Fibroblast of villous mesenchyme (primary cell): Measurements from ENCODE around the gene NMT1. TPM values are rescaled to one million over a fixed set of nuclear protein-coding genes. Genes with fewer than 3 reads are reported as not detected.

Experiments used
- DNase-seq: peaks from one replicate; pipeline ENCODE4 v3.0.0-alpha.2; 2010; ENCODE audit warnings: low read depth
- H3K4me3 ChIP-seq: 2 replicates; pipeline ENCODE4 v1.5.1; 2011; ENCODE audit warnings: low read depth, mild to moderate bottlenecking, low read length
- total RNA-seq: library from RNA; depleted of rRNA; stranded (reverse); fragments of >200 nt; gene quantifications from 2 replicates; pipeline ENCODE4 v1.2.3, GENCODE V29; 2012
- TF ChIP-seq, protein P1 (sequence below): IDR thresholded peaks from 2 replicates; pipeline ENCODE4 v1.5.1; 2012; ENCODE audit warnings: low read depth, mild to moderate bottlenecking, low read length; ENCODE audit not compliant: insufficient read depth

NMT1 gene
- total RNA-seq, 1 donor, result 78.2 TPM

DNA sequence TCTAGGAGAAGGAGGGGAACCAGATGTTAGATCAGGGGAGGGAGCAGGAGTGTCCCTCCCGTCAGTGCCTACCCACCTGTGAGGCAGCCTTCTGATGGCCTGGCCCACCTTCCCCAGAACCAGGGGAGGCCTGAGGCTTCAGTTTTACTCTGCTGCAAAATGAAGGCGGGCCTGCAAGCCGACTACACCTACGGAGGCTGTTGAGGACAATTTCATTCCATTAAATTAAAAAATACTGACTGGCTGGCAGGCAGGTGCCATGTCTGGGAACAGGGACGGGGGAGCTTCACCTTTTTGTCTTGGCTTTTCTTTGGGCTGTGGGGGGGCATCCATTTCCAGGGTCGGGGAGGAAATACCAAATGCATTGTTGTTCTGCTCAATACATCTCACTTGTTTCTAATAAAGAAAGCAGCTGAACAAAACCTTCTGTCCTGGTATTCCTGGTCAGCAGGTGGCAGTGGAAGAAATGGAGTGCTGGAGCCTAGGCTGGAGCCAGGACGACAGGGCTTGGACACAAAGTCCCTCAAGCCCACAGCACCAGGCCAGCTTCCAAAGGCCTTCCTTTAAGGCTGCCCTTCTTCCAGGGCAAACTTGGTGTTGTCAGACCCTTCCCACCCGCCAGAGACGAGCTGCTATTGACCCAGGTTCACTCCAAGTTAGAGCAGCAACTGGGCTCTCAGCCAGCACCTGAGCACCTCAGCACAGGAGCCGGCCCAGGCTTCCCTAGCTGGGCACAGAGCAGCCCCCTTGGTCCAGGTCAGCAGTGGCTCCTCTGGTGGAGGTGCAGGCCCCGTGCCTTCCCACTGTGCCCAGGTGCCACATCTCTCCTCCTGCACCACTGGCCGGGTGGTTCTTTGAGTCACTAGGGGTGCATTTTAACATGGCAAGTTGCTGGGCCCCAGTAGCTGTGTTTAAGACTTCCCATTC, 47.7 kb downstream of the NMT1 start:
- no peak for DNase-seq
- TF ChIP-seq, protein P1, sequence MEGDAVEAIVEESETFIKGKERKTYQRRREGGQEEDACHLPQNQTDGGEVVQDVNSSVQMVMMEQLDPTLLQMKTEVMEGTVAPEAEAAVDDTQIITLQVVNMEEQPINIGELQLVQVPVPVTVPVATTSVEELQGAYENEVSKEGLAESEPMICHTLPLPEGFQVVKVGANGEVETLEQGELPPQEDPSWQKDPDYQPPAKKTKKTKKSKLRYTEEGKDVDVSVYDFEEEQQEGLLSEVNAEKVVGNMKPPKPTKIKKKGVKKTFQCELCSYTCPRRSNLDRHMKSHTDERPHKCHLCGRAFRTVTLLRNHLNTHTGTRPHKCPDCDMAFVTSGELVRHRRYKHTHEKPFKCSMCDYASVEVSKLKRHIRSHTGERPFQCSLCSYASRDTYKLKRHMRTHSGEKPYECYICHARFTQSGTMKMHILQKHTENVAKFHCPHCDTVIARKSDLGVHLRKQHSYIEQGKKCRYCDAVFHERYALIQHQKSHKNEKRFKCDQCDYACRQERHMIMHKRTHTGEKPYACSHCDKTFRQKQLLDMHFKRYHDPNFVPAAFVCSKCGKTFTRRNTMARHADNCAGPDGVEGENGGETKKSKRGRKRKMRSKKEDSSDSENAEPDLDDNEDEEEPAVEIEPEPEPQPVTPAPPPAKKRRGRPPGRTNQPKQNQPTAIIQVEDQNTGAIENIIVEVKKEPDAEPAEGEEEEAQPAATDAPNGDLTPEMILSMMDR, result peak; percentile 17
- H3K4me3 ChIP-seq, result no peak overlapping the region

DNA sequence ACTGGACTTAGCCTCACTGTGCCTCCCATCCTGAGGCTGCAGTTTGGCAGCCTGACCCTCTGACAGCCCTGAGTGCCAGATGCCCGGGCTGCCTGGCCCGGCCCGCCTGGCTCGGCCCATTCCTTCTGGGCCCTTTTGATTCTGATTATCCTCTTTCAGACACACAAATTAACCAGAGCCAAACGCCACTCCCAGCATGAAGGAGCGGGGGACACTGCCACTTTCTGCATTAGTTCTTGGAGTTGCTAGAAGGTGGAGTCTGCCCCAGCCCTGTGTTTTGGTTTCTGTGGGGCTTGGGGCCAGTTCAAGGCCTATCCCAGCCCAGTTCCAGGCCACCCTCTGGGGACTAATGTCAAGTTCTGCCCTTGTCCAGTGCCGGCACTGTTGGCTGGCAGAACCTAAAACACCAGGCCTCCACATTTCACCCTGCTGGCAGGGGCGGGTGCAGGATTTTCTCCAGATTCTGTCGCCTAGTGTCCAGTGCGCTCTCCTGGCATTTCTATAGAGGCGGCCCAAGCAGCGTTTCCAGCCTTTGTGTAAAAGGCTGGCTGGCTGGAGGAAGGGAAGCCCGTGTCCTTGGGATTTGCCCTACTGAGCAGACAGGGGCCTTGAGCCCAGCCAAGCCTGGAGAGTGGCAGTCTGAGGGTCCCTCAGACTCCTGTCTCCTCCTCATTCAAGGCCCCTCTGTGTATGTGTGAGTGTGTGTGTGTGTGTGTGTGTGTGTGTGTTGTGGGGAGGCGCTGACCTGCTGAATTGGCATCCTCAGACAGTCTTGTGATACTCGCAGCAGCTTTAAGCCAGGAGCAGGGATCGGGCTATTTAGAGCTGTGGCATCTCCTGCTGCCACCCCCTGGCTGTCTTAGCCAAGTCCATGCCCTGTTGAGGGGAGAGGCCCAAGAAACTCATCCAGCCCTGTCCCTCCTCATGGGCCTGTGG, 49.8 kb downstream of the NMT1 start:
- H3K4me3 ChIP-seq, result no peak overlapping the region
- DNase-seq, result no peak
- TF ChIP-seq, protein P1, result no peak

DNA sequence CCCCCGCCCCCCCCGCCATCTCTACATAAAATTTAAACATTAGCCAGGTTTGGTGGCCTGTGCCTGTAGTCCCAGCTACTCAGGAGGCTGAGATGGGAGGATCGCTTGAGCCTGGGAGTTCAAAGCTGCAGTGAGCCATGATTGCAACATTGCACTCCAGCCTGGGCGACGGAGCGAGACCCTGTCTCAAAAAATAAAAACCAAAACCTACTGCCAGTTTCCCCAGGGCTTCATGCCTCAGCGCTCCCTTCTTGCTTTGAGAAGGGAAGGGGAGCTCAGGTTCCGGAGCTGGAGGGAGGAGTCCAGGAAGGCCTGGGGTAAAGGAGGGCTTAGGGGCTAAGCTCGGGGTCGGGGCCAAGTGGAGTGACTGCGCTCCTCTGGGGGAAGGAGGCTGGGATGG, 50.7 kb downstream of the NMT1 start:
- TF ChIP-seq, protein P1, result no peak
- no peak for DNase-seq
- H3K4me3 ChIP-seq, result no peak overlapping the region

DNA sequence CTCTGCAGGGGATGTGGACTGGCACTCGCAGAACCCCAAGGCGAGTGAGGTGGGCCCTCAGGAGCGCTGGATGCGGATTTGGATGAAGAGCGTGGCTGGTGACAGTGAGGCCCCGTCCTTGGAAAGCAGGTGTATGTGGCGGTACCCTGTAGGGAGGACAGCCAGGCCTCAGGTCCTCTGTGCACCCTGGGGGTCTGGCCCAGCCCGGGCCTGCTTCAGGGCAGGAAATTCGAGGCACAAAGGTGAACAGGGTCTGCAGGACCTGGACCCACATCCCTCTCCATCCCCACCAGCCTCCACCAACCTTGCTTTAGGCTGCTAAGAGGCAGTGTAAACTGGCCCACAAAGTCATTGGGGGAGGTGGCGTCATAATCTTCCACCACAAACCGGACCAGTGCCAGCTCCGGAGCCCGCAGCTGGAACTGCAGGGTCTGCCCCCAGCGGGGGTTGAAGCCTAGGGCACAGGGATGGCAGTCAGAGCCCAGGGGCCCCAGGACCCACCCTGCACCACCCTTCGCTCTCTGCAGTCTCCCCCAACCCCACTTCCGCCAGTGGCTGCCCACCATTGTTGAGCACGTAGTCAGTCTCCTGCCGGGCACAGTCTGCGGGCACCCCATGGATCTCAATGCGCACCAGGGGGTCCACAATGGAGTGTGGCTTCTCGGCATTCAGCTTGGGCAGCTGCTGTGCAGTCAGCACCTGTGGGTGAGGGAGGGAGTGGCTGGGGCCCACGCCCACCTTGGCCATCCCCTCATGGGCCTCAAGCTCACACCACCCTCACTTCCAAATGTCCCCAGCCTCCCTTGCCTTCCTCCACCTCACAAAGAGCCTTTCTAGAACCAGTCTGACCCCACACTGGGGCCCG, 51.7 kb downstream of the NMT1 start:
- no peak overlapping the region for H3K4me3 ChIP-seq
- TF ChIP-seq, protein P1, result no peak
- no peak for DNase-seq

DNA sequence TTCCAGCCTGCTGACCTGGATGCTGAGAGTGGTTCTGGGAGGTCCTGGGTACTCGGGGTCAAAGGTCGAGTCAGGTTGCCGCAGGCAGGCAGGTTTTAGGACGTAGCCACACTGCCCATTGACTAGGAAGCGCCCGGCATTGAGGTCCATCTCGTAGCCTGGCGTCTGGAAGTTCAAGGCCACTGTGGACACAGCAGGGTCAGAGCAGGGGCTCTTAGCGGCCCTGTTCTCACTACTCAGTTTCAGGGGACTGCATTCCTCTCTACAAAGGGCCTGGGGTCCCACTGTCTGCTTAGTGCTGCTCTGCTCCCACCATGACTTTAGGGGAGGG, 52.3 kb downstream of the NMT1 start:
- no peak overlapping the region for H3K4me3 ChIP-seq
- DNase-seq, result no peak
- TF ChIP-seq, protein P1, result no peak
